H1 (cell line): ENCODE data around the gene PAK6. TPM values are rescaled to one million over a fixed set of nuclear protein-coding genes. Genes with fewer than 3 reads are reported as not detected.

Experiments
- CTCF ChIA-PET: fragments of 300-600 bp; sonication (Branson Sonifier 250); formaldehyde crosslinking; loops from one replicate; lab custom pipeline; 2021; ENCODE audit not compliant: partially characterized antibody; lab: Charles Lee
- POLR2A ChIA-PET: fragments of 300-600 bp; sonication (Branson Sonifier 250); formaldehyde crosslinking; loops from one replicate; lab custom pipeline; 2021; ENCODE audit warnings: inconsistent platforms; ENCODE audit not compliant: partially characterized antibody; lab: Charles Lee
- DNase-seq, 2 experiments: peaks; one replicate each; pipeline versions ENCODE4 v3.0.0 to v3.0.0-alpha.2; 2010 to 2022; ENCODE audit warnings: low spot score in 2 of 2, low read depth in 1 of 2, mixed read lengths in 1 of 2
- FAIRE-seq: peaks from 2 replicates; lab custom pipeline; 2011; peaks lifted over from hg19 to GRCh38; lab: Jason Lieb, UNC
- H2AFZ ChIP-seq: 2 replicates; pipeline ENCODE4 v1.8.1; 2012; ENCODE audit warnings: low read length, inconsistent platforms
- H2AK5ac ChIP-seq: 2 replicates; pipeline ENCODE4 v1.6.1; 2013; ENCODE audit warnings: low read depth, low read length
- H2BK120ac ChIP-seq: replicated peaks from 2 replicates; pipeline ENCODE3; 2013; ENCODE audit warnings: low read depth, low read length, inconsistent platforms
- H2BK12ac ChIP-seq: 2 replicates; pipeline ENCODE4 v1.6.1; 2013; ENCODE audit warnings: low read depth, low read length
- H2BK15ac ChIP-seq: 2 replicates; pipeline ENCODE4 v1.6.1; 2013; ENCODE audit warnings: low read length
- H2BK20ac ChIP-seq: 2 replicates; pipeline ENCODE4 v1.6.1; 2013; ENCODE audit warnings: low read length
- H2BK5ac ChIP-seq: 2 replicates; pipeline ENCODE4 v1.6.1; 2013; ENCODE audit warnings: low read depth, low read length
- H3K14ac ChIP-seq: 2 replicates; pipeline ENCODE4 v1.6.1; 2013; ENCODE audit warnings: inconsistent platforms; ENCODE audit not compliant: insufficient read length
- H3K18ac ChIP-seq: 2 replicates; pipeline ENCODE4 v1.6.1; 2013; ENCODE audit warnings: low read length; ENCODE audit errors: extremely low read depth
- H3K23ac ChIP-seq: 2 replicates; pipeline ENCODE4 v1.6.1; 2013; ENCODE audit warnings: inconsistent platforms; ENCODE audit not compliant: insufficient read length
- H3K23me2 ChIP-seq: 2 replicates; pipeline ENCODE4 v1.6.1; 2013; ENCODE audit warnings: low read depth, low read length
- H3K27ac ChIP-seq: 2 replicates; pipeline ENCODE4 v1.6.1; 2011; ENCODE audit warnings: low read depth, low read length, inconsistent platforms
- H3K27me3 ChIP-seq, 4 experiments: replicated peaks in 1 of 4; 1 replicate in 1 of 4; 2 replicates in 3 of 4; pipeline versions ENCODE4 v1.6.1 to v1.8.1; 2011 to 2013; ENCODE audit warnings: low read length in 3 of 4, mild to moderate bottlenecking in 3 of 4, inconsistent platforms in 2 of 4, mixed read lengths in 2 of 4, moderate library complexity in 1 of 4; ENCODE audit not compliant: control insufficient read depth in 3 of 4, insufficient read depth in 3 of 4; ENCODE audit errors: extremely low read depth in 1 of 4
- H3K36me3 ChIP-seq, 4 experiments: 2 replicates each; pipeline versions ENCODE4 v1.6.1 to v1.8.1; 2011 to 2013; ENCODE audit warnings: mild to moderate bottlenecking in 4 of 4, low read length in 3 of 4, moderate library complexity in 2 of 4, control low read depth in 1 of 4, inconsistent platforms in 1 of 4; ENCODE audit not compliant: insufficient read depth in 4 of 4, control insufficient read depth in 2 of 4
- H3K4ac ChIP-seq: replicated peaks from 2 replicates; pipeline ENCODE3; 2013; ENCODE audit warnings: low read length, low read depth, mixed read lengths, inconsistent platforms; ENCODE audit not compliant: insufficient read length
- H3K4me1 ChIP-seq, 4 experiments: replicated peaks in 1 of 4; 1 replicate in 1 of 4; 2 replicates in 3 of 4; pipeline versions ENCODE4 v1.6.1 to v1.8.1; 2011 to 2013; ENCODE audit warnings: low read length in 3 of 4, inconsistent platforms in 2 of 4, mixed read lengths in 1 of 4; ENCODE audit not compliant: insufficient read depth in 4 of 4, control insufficient read depth in 3 of 4
- H3K4me2 ChIP-seq, 2 experiments: 2 replicates each; pipeline versions ENCODE4 v1.6.1 to v1.8.1; 2011 to 2013; ENCODE audit warnings: low read depth in 2 of 2, low read length in 2 of 2, control low read depth in 1 of 2, inconsistent platforms in 1 of 2, mild to moderate bottlenecking in 1 of 2; ENCODE audit not compliant: insufficient read depth in 1 of 2
- H3K4me3 ChIP-seq, 4 experiments: fragments of 200-600, 300-600 bp in 1 of 4; sonication (generic), shearing (Covaris generic), sonication (Bioruptor Twin) in 1 of 4; 2 replicates each; pipeline versions ENCODE4 v1.5.1 to v1.8.1; 2011 to 2016; ENCODE audit warnings: low read length in 4 of 4, low read depth in 3 of 4, control low read depth in 2 of 4, inconsistent platforms in 2 of 4, mild to moderate bottlenecking in 2 of 4, mixed read lengths in 1 of 4, moderate library complexity in 1 of 4; ENCODE audit not compliant: insufficient read depth in 2 of 4; ENCODE audit errors: extremely low read depth in 1 of 4
- H3K56ac ChIP-seq: replicated peaks from 2 replicates; pipeline ENCODE3; 2013; ENCODE audit warnings: low read depth, mild to moderate bottlenecking, mixed read lengths, low read length, inconsistent platforms; ENCODE audit not compliant: insufficient read length
- H3K79me1 ChIP-seq: 2 replicates; pipeline ENCODE4 v1.6.1; 2013; ENCODE audit warnings: low read depth, low read length, control low read depth
- H3K79me2 ChIP-seq, 2 experiments: 2 replicates each; pipeline versions ENCODE4 v1.6.1 to v1.8.1; 2012 to 2013; ENCODE audit warnings: low read length in 2 of 2, mild to moderate bottlenecking in 2 of 2, inconsistent platforms in 1 of 2; ENCODE audit not compliant: insufficient read depth in 2 of 2, control insufficient read depth in 1 of 2
- H3K9ac ChIP-seq, 4 experiments: replicated peaks in 1 of 4; 1 replicate in 1 of 4; 2 replicates in 3 of 4; pipeline versions ENCODE4 v1.6.1 to v1.8.1; 2011 to 2013; ENCODE audit warnings: low read depth in 3 of 4, low read length in 3 of 4, control low read depth in 2 of 4, mild to moderate bottlenecking in 2 of 4, moderate library complexity in 2 of 4, inconsistent platforms in 1 of 4; ENCODE audit errors: extremely low read depth in 1 of 4
- H3K9me3 ChIP-seq, 2 experiments: 2 replicates each; pipeline versions ENCODE4 v1.6.1 to v1.8.1; 2012 to 2013; ENCODE audit warnings: mild to moderate bottlenecking in 2 of 2, moderate library complexity in 2 of 2, control low read depth in 1 of 2, inconsistent platforms in 1 of 2, low read depth in 1 of 2, low read length in 1 of 2, mixed read lengths in 1 of 2; ENCODE audit not compliant: insufficient read depth in 2 of 2
- H4K20me1 ChIP-seq, 2 experiments: replicated peaks in 1 of 2; 2 replicates each; pipeline versions ENCODE3 to v1.8.1; 2011 to 2013; ENCODE audit warnings: inconsistent platforms in 2 of 2, low read length in 2 of 2, mild to moderate bottlenecking in 1 of 2; ENCODE audit not compliant: insufficient read depth in 2 of 2, control insufficient read depth in 1 of 2
- H4K5ac ChIP-seq: 2 replicates; pipeline ENCODE4 v1.6.1; 2013; ENCODE audit warnings: low read length, low read depth, mixed read lengths, inconsistent platforms; ENCODE audit not compliant: insufficient read length
- H4K8ac ChIP-seq: 2 replicates; pipeline ENCODE4 v1.8.0; 2013; ENCODE audit warnings: mild to moderate bottlenecking, moderate library complexity, low read length, inconsistent platforms; ENCODE audit not compliant: insufficient read depth; ENCODE audit errors: extremely low read depth
- H4K91ac ChIP-seq: replicated peaks from 2 replicates; pipeline ENCODE3; 2013; ENCODE audit warnings: low read length, mixed read lengths, inconsistent platforms; ENCODE audit not compliant: insufficient read length
- CBX5 ChIP-seq: fragments of 300-800, 300-1000 bp; sonication (generic); IDR thresholded peaks from 2 replicates; pipeline ENCODE4 v1.7.1; 2016; ENCODE audit warnings: antibody characterized with exemption, low read length, low read depth
- SUZ12 ChIP-seq: fragments of 200-600 bp; sonication (generic); IDR thresholded peaks from 2 replicates; pipeline ENCODE4 v1.6.1; 2012; ENCODE audit warnings: mild to moderate bottlenecking, inconsistent platforms, low read length, moderate library complexity, mixed read lengths
- WGBS, 2 experiments: shearing (Covaris generic) in 1 of 2; methylation state at CpG; one replicate each; pipeline versions ENCODE4 v1.1.6 to v1.1.7; 2013 to 2015; ENCODE audit warnings: low lambda C conversion rate in 2 of 2, mixed read lengths in 2 of 2, inconsistent platforms in 1 of 2, low coverage in 1 of 2, missing lambda C conversion rate in 1 of 2; ENCODE audit not compliant: insufficient replicate concordance in 2 of 2, insufficient coverage in 1 of 2, insufficient read length in 1 of 2; ENCODE audit errors: extremely low coverage in 1 of 2, missing lambda C conversion rate in 1 of 2; 5-methylcytosine and 5-hydroxymethylcytosine counted together
- polyA plus RNA-seq, 7 experiments: library from polyadenylated mRNA; depleted of rRNA in 3 of 7; stranded (reverse) in 5 of 7; unstranded in 2 of 7; fragments of >200 nt in 5 of 7; fragments of 200-250 nt in 2 of 7; gene quantifications; 1 replicate in 5 of 7; 2 replicates in 1 of 7; 4 replicates in 1 of 7; pipeline versions ENCODE4 v1.2.1 to v1.2.3, GENCODE V29; 2011 to 2013; ENCODE audit warnings: missing spikeins in 2 of 7, mixed read lengths in 2 of 7
- total RNA-seq: library from RNA; stranded (reverse); fragmentation: NEBNext Ultra II Directional; extraction: Animal tissue kit (Norgen Biotek cat#: 25700); gene quantifications from 2 replicates; pipeline ENCODE4 v1.2.1, GENCODE V29; 2021

Gene PAK6
- total and polyA plus RNA-seq, 2 of the 8 experiments (the other 6 are each of a cell fraction or from before 2014, with no cell fraction given), result 6.9 to 9.4 TPM

DNA sequence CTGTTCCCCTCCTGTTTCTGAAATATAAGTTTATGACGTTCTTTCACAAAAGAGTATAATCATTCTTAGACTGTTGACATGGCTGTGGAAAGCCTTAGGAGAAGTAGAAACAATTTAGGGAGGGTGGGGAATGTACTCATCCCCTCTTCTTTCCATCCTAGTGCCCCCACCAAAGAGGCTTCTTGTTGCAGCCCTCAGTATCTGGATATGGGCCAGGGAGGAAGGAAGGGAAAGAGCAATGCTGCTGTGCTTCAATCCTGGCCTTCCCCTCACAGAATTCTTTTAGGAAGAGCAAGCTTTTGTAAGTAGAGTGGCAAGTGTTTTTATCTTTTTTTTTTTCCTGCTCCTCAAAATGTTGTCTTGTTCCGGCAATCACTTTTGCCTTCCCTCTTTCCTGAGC is 86.3 kb downstream of the PAK6 start:
- Histone ChIP-seq H4K20me1 (no peaks in the 10 kb centered on the region), H3K27me3 (peaks cover 0 to 20% (median 9%) of the 10 kb centered on the region in 4 experiments; a peak in 4 of 7 replicates), H3K79me1 (no peaks in the 10 kb centered on the region; the same call in 1 of the 2 replicates), H4K5ac (no peak overlapping the region), H3K79me2 (peaks cover 0 to 14% of the 10 kb centered on the region in 2 experiments; a peak in 3 of 4 replicates), H2AK5ac (no peak overlapping the region), H2BK120ac (no peak overlapping the region), H3K9ac (no peak overlapping the region), H3K9me3 (no peaks in the 10 kb centered on the region; a peak in 1 of 4 replicates), H4K91ac (no peak overlapping the region), H3K56ac (no peak overlapping the region), H2BK12ac (no peak overlapping the region), H3K23ac (no peak overlapping the region), H3K4me2 (peak overlapping the region; percentile 79 to 82), H2BK20ac (no peak overlapping the region), H2BK5ac (no peak overlapping the region), H3K36me3 (peaks cover 0 to 11% (median 0%) of the 10 kb centered on the region in 4 experiments; a peak in 3 of 8 replicates), H2AFZ (no peak overlapping the region), H3K14ac (no peak overlapping the region), H3K4ac (no peak overlapping the region), H3K27ac (no peak overlapping the region), H4K8ac (no peak overlapping the region), H3K4me3 (peak overlapping the region; percentile 62 to 79 (median 70); a peak in 7 of 8 replicates), H2BK15ac (no peak overlapping the region), H3K18ac (no peak overlapping the region), H3K23me2 (peaks cover 13% of the 10 kb centered on the region), H3K4me1 (peaks cover 23 to 48% (median 35%) of the 10 kb centered on the region in 4 experiments)
- ChIA-PET CTCF (interaction anchor here (0.9 to 21.1 kb wide), 9 partner anchors 13 to 169 kb away, joined by 3 to 295 read pairs (median 5); partner anchors contain the start of gene CCDC9B), POLR2A (interaction anchor here (0.7 to 5.6 kb wide), 7 partner anchors 12 to 115 kb away, joined by 3 to 66 read pairs (median 3); partner anchors contain the start of gene CCDC9B)
- WGBS, 2 experiments, result 83% methylated on average over 2 of the region's 2 CpGs; no CpG with 5 or more reads in 1 of the 2 experiments
- DNase-seq, result no peak
- TF ChIP-seq CBX5 (no peak), SUZ12 (0 out of 2 replicates have a peak, but pooled peaks have one; percentile 3)
- FAIRE-seq, result no peak
